GM19351 (cell line): ENCODE measurements around the gene SLC25A42.
"Not testable (repeated sequence)": the region's sequence is repeated elsewhere in the genome, so short reads cannot be mapped to it uniquely, and the experiment has no call there.

Experiments used
- ATAC-seq: cut with Tn5 transposase; IDR thresholded peaks from one replicate; pipeline ENCODE4 v1.9.1; 2021; ENCODE audit warnings: mild to moderate bottlenecking, moderate library complexity; ENCODE audit not compliant: unreplicated experiment

SLC25A42 gene

GRCh38 chr19:19134687-19135158, 70.9 kb downstream of the SLC25A42 start:
- no peak for ATAC-seq

- not testable (repeated sequence) for ATAC-seq
These were observed 71.9 kb downstream of the SLC25A42 start for GRCh38 chr19:19135713-19136112.

- no peak for ATAC-seq
These were observed 73.8 kb downstream of the SLC25A42 start for GRCh38 chr19:19137556-19138108.

- ATAC-seq: peak; percentile 100
These were observed 74.6 kb downstream of the SLC25A42 start, which contains the start of gene TMEM161A for GRCh38 chr19:19138109-19138981. TSS of gene TMEM161A (minus strand) at chr19:19138478. CDS start at chr19:19138428, 50 bp downstream.

- no peak for ATAC-seq
These were observed 76.1 kb downstream of the SLC25A42 start for GRCh38 chr19:19139876-19140229.

GRCh38 chr19:19140476-19140875, 76.7 kb downstream of the SLC25A42 start:
- ATAC-seq: no peak

GRCh38 chr19:19142347-19142746, 78.6 kb downstream of the SLC25A42 start:
- ATAC-seq: no peak

GRCh38 chr19:19145281-19145680, 81.5 kb downstream of the SLC25A42 start:
- no peak for ATAC-seq

GRCh38 chr19:19145684-19146608, 82.2 kb downstream of the SLC25A42 start:
- no peak for ATAC-seq

GRCh38 chr19:19146865-19147264, 83.1 kb downstream of the SLC25A42 start:
- no peak for ATAC-seq

- ATAC-seq: no peak
These were observed 83.5 kb downstream of the SLC25A42 start for GRCh38 chr19:19147344-19147743.

GRCh38 chr19:19148504-19148903, 84.7 kb downstream of the SLC25A42 start:
- ATAC-seq: not testable (repeated sequence)

- no peak for ATAC-seq
These were observed 85.6 kb downstream of the SLC25A42 start for GRCh38 chr19:19149435-19149834.

- ATAC-seq: peak; percentile 62
These were observed 87.6 kb downstream of the SLC25A42 start for GRCh38 chr19:19151418-19151817.

- ATAC-seq: no peak
These were observed 89.0 kb downstream of the SLC25A42 start for GRCh38 chr19:19152668-19153384.

GRCh38 chr19:19154768-19155494, 91.1 kb downstream of the SLC25A42 start:
- ATAC-seq: no peak

GRCh38 chr19:19155495-19156219, 91.9 kb downstream of the SLC25A42 start:
- peak; percentile 77 for ATAC-seq

- no peak for ATAC-seq
These were observed 94.0 kb downstream of the SLC25A42 start for GRCh38 chr19:19157808-19158207.

GRCh38 chr19:19159534-19159933, 95.7 kb downstream of the SLC25A42 start:
- no peak for ATAC-seq
